ENCODE measurements around the gene MYO16. TPM values are rescaled to one million over a fixed set of nuclear protein-coding genes. Genes with fewer than 3 reads are reported as not detected.

The MYO16 gene
- total RNA-seq, 1 experiment from 2014 or later = not detected

- H3K9ac ChIP-seq (ENCODE audit: extremely low read depth, insufficient read length, low read length) = no peak overlapping the region
- no CpG with 5 or more reads among the region's 4 CpGs for WGBS (ENCODE audit: extremely low coverage, insufficient read length, low lambda C conversion rate)
Measured at GRCh38 chr13:108638901-108639300, 9.5 kb downstream of the MYO16 start.

More at GRCh38 chr13:108638901-108639300, 9.5 kb downstream of the MYO16 start:
- Histone ChIP-seq H3K79me2 (ENCODE audit: insufficient read depth, low read length) (no peaks in the 10 kb centered on the region), H3K4me2 (ENCODE audit: insufficient read depth, insufficient read length, low read length) (no peak overlapping the region), H2BK15ac (ENCODE audit: low read depth, low read length) (no peak overlapping the region), H4K5ac (ENCODE audit: insufficient read length, low read depth, low read length) (no peak overlapping the region), H2BK20ac (ENCODE audit: low read depth, low read length, poor library complexity, severe bottlenecking) (no peak overlapping the region), H4K20me1 (ENCODE audit: control insufficient read depth, insufficient read depth, insufficient read length) (no peaks in the 10 kb centered on the region), H3K18ac (ENCODE audit: insufficient read length, low read depth, low read length) (no peak overlapping the region), H3K4ac (ENCODE audit: low read depth, low read length) (no peak overlapping the region), H3K56ac (ENCODE audit: insufficient read length, low read depth, low read length) (no peak overlapping the region), H4K91ac (ENCODE audit: insufficient read length, low read depth, low read length) (no peak overlapping the region), H2BK5ac (ENCODE audit: insufficient read length, low read length) (no peak overlapping the region), H2AFZ (ENCODE audit: low read length) (no peak overlapping the region), H3K79me1 (ENCODE audit: insufficient read depth, low read depth, low read length, poor library complexity, severe bottlenecking) (no peaks in the 10 kb centered on the region), H4K8ac (replicated peaks; ENCODE audit: insufficient read length, low read depth, low read length) (no peak overlapping the region), H2BK120ac (ENCODE audit: low read depth, low read length, poor library complexity, severe bottlenecking) (no peak overlapping the region), H3T11ph (ENCODE audit: low read length) (no peak overlapping the region), H3K27me3 (ENCODE audit: insufficient read depth, low read length) (no peaks in the 10 kb centered on the region), H3K4me1 (ENCODE audit: insufficient read depth, low read length) (no peaks in the 10 kb centered on the region), H3K27ac (ENCODE audit: insufficient read length, low read depth, low read length) (no peak overlapping the region), H2AK5ac (ENCODE audit: insufficient read length, low read length) (no peak overlapping the region), H2BK12ac (ENCODE audit: insufficient read length, low read depth, low read length) (no peak overlapping the region), H3K23ac (ENCODE audit: insufficient read length, low read depth, low read length) (no peak overlapping the region), H3K23me2 (ENCODE audit: insufficient read length, low read depth, low read length, poor library complexity, severe bottlenecking) (no peaks in the 10 kb centered on the region), H3K9me3 (ENCODE audit: control insufficient read depth, low read depth, low read length) (no peaks in the 10 kb centered on the region), H3K14ac (ENCODE audit: insufficient read depth, low read length) (no peak overlapping the region)
- no peaks in the 10 kb centered on the region for H3K9me3 Mint-ChIP-seq
- H3K36me3 Mint-ChIP-seq (ENCODE audit: insufficient read depth in 1 of 3, low read depth in 3 of 3) = no peaks in the 10 kb centered on the region
- no peaks in the 10 kb centered on the region for H3K4me1 Mint-ChIP-seq
- no peak overlapping the region for H3K4me3 Mint-ChIP-seq
- TF ChIP-seq CTCF (conservative IDR thresholded peaks at IDR 0.05) = no peak
- no peak for DNase-seq
- H3K27me3 Mint-ChIP-seq (ENCODE audit: low read depth) = peaks cover 1% of the 10 kb centered on the region; the same call in 1 of the 2 replicates
- H3K27ac Mint-ChIP-seq = no peak overlapping the region
